PFSK-1 (cell line): ENCODE measurements around the gene CHRNG.

Experiments
- FOXP2 ChIP-seq: optimal IDR thresholded peaks from 2 replicates; pipeline ENCODE3; 2011; ENCODE audit warnings: borderline replicate concordance, control low read depth, inconsistent platforms; ENCODE audit not compliant: insufficient read depth; ENCODE audit errors: extremely low read length, extremely low read depth
- POLR2AphosphoS5 ChIP-seq: IDR thresholded peaks from 2 replicates; pipeline ENCODE4 v1.6.1; 2012; ENCODE audit warnings: low read depth, mild to moderate bottlenecking, control low read depth, low read length, moderate library complexity
- SIN3A ChIP-seq: IDR thresholded peaks from 2 replicates; pipeline ENCODE4 v1.6.1; 2012; ENCODE audit warnings: mild to moderate bottlenecking, low read length, moderate library complexity, borderline replicate concordance; ENCODE audit not compliant: insufficient read depth
- TAF1 ChIP-seq: IDR thresholded peaks from 2 replicates; pipeline ENCODE4 v1.6.1; 2012; ENCODE audit warnings: low read length, control low read depth, borderline replicate concordance; ENCODE audit not compliant: insufficient read depth
- TF ChIP-seq, protein P1 (sequence below), 2 experiments: IDR thresholded peaks; 2 replicates each; pipeline versions ENCODE4 v1.6.1 to v1.8.0; 2011 to 2012; ENCODE audit warnings: low read depth in 2 of 2, low read length in 2 of 2, control low read depth in 1 of 2, inconsistent platforms in 1 of 2, mild to moderate bottlenecking in 1 of 2, moderate library complexity in 1 of 2; ENCODE audit not compliant: insufficient read depth in 1 of 2

GRCh38 chr2:232496501-232497270 lies 42.8 kb upstream of the CHRNG start:
- TF ChIP-seq TAF1 (no peak), POLR2AphosphoS5 (no peak), FOXP2 (no peak), SIN3A (no peak)
- TF ChIP-seq, protein P1, sequence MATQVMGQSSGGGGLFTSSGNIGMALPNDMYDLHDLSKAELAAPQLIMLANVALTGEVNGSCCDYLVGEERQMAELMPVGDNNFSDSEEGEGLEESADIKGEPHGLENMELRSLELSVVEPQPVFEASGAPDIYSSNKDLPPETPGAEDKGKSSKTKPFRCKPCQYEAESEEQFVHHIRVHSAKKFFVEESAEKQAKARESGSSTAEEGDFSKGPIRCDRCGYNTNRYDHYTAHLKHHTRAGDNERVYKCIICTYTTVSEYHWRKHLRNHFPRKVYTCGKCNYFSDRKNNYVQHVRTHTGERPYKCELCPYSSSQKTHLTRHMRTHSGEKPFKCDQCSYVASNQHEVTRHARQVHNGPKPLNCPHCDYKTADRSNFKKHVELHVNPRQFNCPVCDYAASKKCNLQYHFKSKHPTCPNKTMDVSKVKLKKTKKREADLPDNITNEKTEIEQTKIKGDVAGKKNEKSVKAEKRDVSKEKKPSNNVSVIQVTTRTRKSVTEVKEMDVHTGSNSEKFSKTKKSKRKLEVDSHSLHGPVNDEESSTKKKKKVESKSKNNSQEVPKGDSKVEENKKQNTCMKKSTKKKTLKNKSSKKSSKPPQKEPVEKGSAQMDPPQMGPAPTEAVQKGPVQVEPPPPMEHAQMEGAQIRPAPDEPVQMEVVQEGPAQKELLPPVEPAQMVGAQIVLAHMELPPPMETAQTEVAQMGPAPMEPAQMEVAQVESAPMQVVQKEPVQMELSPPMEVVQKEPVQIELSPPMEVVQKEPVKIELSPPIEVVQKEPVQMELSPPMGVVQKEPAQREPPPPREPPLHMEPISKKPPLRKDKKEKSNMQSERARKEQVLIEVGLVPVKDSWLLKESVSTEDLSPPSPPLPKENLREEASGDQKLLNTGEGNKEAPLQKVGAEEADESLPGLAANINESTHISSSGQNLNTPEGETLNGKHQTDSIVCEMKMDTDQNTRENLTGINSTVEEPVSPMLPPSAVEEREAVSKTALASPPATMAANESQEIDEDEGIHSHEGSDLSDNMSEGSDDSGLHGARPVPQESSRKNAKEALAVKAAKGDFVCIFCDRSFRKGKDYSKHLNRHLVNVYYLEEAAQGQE (IDR thresholded peaks at IDR 0.05; ENCODE audit: insufficient read depth in 1 of 2, low read depth in 2 of 2, low read length in 2 of 2): no peak
